Neural crest cell (in vitro differentiated cells): ENCODE results near the gene FAM187B. TPM values are rescaled to one million over a fixed set of nuclear protein-coding genes. Genes with fewer than 3 reads are reported as not detected.
"Not testable (repeated sequence)": the region's sequence is repeated elsewhere in the genome, so short reads cannot be mapped to it uniquely, and the experiment has no call there.

ENCODE experiments used
- DNase-seq: peaks from one replicate; pipeline ENCODE4 v3.0.0; 2021; ENCODE audit warnings: low read depth, mixed read lengths, low spot score
- H3K27ac Mint-ChIP-seq: one replicate; pipeline ENCODE4 v1.8.0; 2021; ENCODE audit warnings: mild to moderate bottlenecking, mixed read lengths; ENCODE audit not compliant: unreplicated experiment
- H3K27me3 Mint-ChIP-seq: 2 replicates; pipeline ENCODE4 v1.8.0; 2021; ENCODE audit warnings: low read depth, mild to moderate bottlenecking, mixed read lengths
- H3K36me3 Mint-ChIP-seq: 2 replicates; pipeline ENCODE4 v1.8.0; 2021; ENCODE audit warnings: low read depth, mild to moderate bottlenecking, mixed read lengths
- H3K4me1 Mint-ChIP-seq: 2 replicates; pipeline ENCODE4 v1.8.0; 2021; ENCODE audit warnings: mixed read lengths
- H3K4me3 Mint-ChIP-seq: one replicate; pipeline ENCODE4 v1.8.0; 2021; ENCODE audit warnings: mild to moderate bottlenecking, mixed read lengths
- H3K9me3 Mint-ChIP-seq: 2 replicates; pipeline ENCODE4 v1.8.0; 2021; ENCODE audit warnings: mixed read lengths
- total RNA-seq: library from RNA; stranded (reverse); gene quantifications from 2 replicates; pipeline ENCODE4 v1.2.1, GENCODE V29; 2021
- TF ChIP-seq, protein P1 (sequence below): fragments of 200-600 bp; sonication (generic); conservative IDR thresholded peaks from 2 replicates; pipeline ENCODE4 v1.5.0; 2021; ENCODE audit warnings: antibody characterized with exemption, mild to moderate bottlenecking

FAM187B gene
- total RNA-seq, 1 donor from 2014 or later: not detected

DNA sequence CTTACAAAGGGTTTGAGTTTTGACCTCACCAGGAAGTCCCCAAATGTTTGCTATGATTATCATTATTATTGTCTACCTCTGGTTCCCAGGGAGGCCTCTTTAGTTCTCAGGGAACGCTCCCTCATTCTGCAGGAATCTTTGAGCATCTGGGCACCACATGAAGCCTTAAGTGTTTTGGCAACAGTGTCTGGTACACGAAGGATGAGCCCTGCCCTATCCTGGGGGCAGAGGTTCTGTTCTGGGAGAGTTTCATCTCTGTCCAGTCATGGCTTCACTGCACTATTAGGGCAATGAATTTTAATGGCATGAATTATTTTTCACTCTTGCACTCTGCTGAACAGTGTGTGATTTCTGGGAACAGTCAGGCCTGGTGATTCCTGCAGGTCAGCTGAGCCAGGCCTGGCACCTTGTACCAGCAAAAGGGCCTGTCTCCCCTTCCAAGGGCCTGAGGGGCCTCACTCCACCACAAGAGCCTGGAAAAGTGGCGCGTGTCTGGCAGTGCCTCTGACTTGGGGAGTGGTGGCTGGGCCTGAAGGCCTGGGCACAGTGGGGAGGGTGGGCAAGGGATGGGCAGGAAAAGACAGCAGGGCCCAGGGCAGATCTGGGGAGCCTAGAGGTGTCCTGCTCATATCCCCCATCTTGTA is 4.6 kb downstream of the FAM187B start:
- Mint-ChIP-seq H3K27ac (no peak overlapping the region), H3K27me3 (peaks cover 2% of the 10 kb centered on the region), H3K4me3 (no peak overlapping the region), H3K4me1 (peaks cover 3% of the 10 kb centered on the region), H3K9me3 (peaks cover 4% of the 10 kb centered on the region), H3K36me3 (no peaks in the 10 kb centered on the region)
- TF ChIP-seq, protein P1, sequence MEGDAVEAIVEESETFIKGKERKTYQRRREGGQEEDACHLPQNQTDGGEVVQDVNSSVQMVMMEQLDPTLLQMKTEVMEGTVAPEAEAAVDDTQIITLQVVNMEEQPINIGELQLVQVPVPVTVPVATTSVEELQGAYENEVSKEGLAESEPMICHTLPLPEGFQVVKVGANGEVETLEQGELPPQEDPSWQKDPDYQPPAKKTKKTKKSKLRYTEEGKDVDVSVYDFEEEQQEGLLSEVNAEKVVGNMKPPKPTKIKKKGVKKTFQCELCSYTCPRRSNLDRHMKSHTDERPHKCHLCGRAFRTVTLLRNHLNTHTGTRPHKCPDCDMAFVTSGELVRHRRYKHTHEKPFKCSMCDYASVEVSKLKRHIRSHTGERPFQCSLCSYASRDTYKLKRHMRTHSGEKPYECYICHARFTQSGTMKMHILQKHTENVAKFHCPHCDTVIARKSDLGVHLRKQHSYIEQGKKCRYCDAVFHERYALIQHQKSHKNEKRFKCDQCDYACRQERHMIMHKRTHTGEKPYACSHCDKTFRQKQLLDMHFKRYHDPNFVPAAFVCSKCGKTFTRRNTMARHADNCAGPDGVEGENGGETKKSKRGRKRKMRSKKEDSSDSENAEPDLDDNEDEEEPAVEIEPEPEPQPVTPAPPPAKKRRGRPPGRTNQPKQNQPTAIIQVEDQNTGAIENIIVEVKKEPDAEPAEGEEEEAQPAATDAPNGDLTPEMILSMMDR: no peak
- no peak for DNase-seq

DNA sequence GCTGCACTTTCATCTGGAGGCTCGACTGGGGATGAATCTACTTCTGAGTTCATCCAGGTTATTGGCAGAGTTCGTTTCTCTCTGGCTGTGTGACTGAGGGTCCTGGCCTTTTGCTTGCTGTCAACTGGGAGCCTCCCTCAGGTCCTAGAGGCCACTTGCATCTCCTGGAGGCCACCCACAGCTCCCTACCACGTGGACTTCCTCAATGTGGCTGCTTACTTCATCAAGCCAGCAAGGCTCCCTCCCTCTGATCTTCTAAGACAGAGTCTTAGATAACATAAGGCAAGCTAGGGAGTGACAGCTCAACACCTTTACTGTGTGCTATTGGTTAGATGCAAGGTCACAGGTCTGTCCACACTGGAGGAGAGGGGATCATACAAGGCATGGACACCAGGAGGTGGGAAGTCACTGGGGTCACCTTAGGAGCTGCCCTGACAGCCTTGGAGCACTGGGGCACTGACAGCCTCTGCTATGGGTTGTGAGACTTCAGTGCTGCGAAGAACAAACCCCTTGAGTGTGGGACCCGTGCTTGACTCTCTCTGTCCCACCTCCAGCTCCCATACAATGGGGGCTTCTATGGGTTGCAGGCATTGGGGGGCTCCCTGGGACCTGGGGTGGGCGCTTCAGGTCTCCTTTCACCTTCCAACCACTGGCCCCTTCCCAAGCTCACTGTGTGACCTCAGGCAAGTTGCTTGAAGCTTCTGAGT is 5.3 kb downstream of the FAM187B start:
- Mint-ChIP-seq H3K4me3 (no peak overlapping the region), H3K36me3 (no peaks in the 10 kb centered on the region)
- TF ChIP-seq, protein P1: no peak

DNA sequence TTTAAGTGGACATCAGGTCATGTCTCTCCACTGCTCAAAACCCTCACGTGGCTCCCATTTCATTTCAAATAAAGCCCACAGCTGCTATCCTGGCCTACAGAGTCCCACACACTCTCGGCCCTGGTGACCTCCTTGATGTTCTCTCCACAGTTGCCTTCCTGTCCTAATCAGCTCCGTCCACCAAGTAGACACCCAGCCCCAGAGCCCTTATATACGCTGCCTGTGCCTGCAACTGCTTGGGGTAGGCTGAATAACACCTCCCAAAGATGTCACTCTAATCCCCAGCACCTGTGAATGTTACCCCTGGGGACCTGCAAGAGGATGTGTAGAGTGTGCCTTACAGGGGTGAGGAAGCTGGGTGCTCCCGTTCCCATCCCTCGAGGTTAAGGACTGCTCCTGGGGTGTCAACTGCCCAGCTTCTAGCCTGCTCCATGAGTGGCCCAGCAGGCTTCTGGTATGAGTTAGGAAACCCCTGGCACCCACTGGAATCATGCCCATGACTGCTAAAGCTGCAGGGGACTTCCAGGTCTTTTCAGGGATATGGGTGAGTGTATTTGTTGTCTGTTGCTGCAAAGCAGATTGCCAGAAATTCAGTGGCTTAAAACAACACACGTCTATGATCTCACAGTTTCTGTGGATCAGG is 6.0 kb downstream of the FAM187B start:
- peaks cover 2% of the 10 kb centered on the region for H3K27me3 Mint-ChIP-seq
- H3K4me1 Mint-ChIP-seq: peaks cover 3% of the 10 kb centered on the region
- H3K36me3 Mint-ChIP-seq: no peaks in the 10 kb centered on the region
- H3K27ac Mint-ChIP-seq: no peak overlapping the region
- peaks cover 6% of the 10 kb centered on the region for H3K9me3 Mint-ChIP-seq
- TF ChIP-seq, protein P1: no peak
- DNase-seq: no peak
- no peak overlapping the region for H3K4me3 Mint-ChIP-seq

More for the DNA sequence above, 5.3 kb downstream of the FAM187B start:
- Mint-ChIP-seq H3K27me3 (peaks cover 2% of the 10 kb centered on the region), H3K9me3 (peaks cover 4% of the 10 kb centered on the region), H3K4me1 (peaks cover 3% of the 10 kb centered on the region), H3K27ac (no peak overlapping the region)
- DNase-seq: no peak

DNA sequence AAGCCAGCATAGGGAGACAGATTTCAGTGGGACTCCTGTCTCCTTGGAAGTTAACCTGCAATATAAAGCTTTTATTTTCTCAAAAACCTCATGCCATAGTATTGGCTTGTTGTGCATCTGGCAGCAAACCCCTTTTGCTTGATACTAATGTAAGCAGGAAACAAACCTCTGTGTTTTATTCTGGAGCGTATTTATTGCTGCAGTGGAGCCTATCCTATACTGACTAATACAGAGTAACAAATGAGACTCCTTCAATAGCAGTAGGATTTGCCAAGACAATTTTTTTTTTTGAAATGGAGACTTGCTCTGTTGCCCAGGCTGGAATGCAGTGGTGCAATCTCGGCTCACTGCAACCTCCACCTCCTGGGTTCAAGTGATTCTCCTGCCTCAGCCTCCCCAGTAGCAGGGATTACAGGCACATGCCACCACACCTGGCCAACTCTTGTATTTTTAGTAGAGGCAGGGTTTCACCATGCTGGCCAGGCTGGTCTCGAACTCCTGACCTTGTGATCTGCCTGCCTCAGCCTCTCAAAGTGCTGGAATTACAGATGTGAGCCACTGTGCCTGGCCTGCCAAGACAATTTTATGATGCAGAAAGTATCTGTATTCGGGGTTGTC is 7.5 kb downstream of the FAM187B start:
- DNase-seq, H3K27me3 Mint-ChIP-seq, H3K4me3 Mint-ChIP-seq, H3K36me3 Mint-ChIP-seq, H3K27ac Mint-ChIP-seq, H3K9me3 Mint-ChIP-seq, H3K4me1 Mint-ChIP-seq: not testable (repeated sequence)

DNA sequence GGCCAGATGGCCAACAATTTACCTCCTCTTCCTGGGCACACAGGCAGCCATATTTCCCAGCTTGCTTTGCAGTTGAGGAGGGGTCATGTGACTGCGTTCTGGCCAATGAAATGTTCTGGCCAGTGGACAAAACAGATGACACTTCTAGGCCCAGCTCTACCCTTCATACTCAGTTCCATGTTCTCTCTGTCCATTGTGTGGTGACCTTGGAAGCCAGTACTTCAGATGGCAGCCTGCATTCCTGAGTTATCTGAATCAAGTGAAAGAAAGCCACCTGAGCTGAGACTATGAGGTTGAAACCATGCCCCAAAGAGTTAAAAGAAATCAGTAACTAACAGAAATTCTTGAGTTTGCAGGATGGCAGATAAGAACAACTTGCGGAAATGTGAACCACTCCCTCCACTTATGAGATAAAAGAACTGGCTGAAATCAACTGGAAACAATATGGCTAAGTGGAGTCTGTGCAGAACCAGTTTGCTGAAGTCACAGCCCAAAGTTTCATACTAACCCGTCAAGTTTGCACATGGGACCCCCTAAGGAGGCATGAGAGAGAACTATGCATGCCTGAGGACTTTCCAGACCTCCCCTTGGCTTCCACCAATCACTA is 8.1 kb downstream of the FAM187B start:
- Mint-ChIP-seq H3K9me3 (peaks cover 11% of the 10 kb centered on the region), H3K27ac (no peak overlapping the region), H3K4me3 (no peak overlapping the region), H3K36me3 (no peaks in the 10 kb centered on the region), H3K4me1 (no peaks in the 10 kb centered on the region), H3K27me3 (peaks cover 2% of the 10 kb centered on the region)
- DNase-seq: no peak
- TF ChIP-seq, protein P1: no peak
